WTC11 (cell line): ENCODE measurements around the gene KCNJ6. TPM values are rescaled to one million over a fixed set of nuclear protein-coding genes. Genes with fewer than 3 reads are reported as not detected.
"Not testable (repeated sequence)": the region's sequence is repeated elsewhere in the genome, so short reads cannot be mapped to it uniquely, and the experiment has no call there.

Experiments used
- ATAC-seq: fragments of 200-7000 bp; cut with Tn5 transposase; 2 replicates; pipeline ENCODE4 v1.10.0; 2021; ENCODE audit warnings: mild to moderate bottlenecking, moderate library complexity
- CTCF ChIA-PET: fragments of 300-600 bp; sonication (Branson Sonifier 250); formaldehyde crosslinking; loops from one replicate; lab custom pipeline; 2021; ENCODE audit warnings: antibody characterized with exemption; lab: Charles Lee
- POLR2A ChIA-PET: fragments of 350-600 bp; sonication (Branson Sonifier 250); formaldehyde crosslinking; loops from one replicate; lab custom pipeline; 2021; ENCODE audit warnings: antibody characterized with exemption; lab: Charles Lee
- DNase-seq: peaks from one replicate; pipeline ENCODE4 v3.0.0; 2021; ENCODE audit warnings: low spot score
- H3K27ac Mint-ChIP-seq: 2 replicates; pipeline ENCODE4 v1.8.0; 2021; ENCODE audit warnings: mixed read lengths
- H3K27me3 Mint-ChIP-seq: 2 replicates; pipeline ENCODE4 v1.8.0; 2021; ENCODE audit warnings: low read depth, mild to moderate bottlenecking, moderate library complexity, mixed read lengths
- H3K36me3 Mint-ChIP-seq: 2 replicates; pipeline ENCODE4 v1.8.0; 2021; ENCODE audit warnings: mixed read lengths
- H3K4me1 Mint-ChIP-seq: 2 replicates; pipeline ENCODE4 v1.8.0; 2022; ENCODE audit warnings: mixed read lengths
- H3K4me3 Mint-ChIP-seq: 2 replicates; pipeline ENCODE4 v1.8.0; 2021; ENCODE audit warnings: mild to moderate bottlenecking, moderate library complexity, mixed read lengths
- H3K9me3 Mint-ChIP-seq: 2 replicates; pipeline ENCODE4 v1.8.0; 2021; ENCODE audit warnings: mixed read lengths
- CBFB ChIP-seq: sonication (generic); formaldehyde crosslinking; IDR thresholded peaks from 2 replicates; pipeline ENCODE4 v1.8.1; 2022; ENCODE audit warnings: mild to moderate bottlenecking, low read depth, missing genetic modification reagents
- FOXP4 ChIP-seq: sonication (generic); formaldehyde crosslinking; IDR thresholded peaks from 2 replicates; pipeline ENCODE4 v1.8.0; 2022; ENCODE audit warnings: mild to moderate bottlenecking, missing genetic modification reagents
- JAZF1 ChIP-seq: fragments of 250-450 bp; sonication (Bioruptor Pico); IDR thresholded peaks from 2 replicates; pipeline ENCODE4 v1.9.0; 2021; ENCODE audit warnings: moderate library complexity, mild to moderate bottlenecking, inconsistent platforms
- NFYB ChIP-seq: sonication (generic); formaldehyde crosslinking; conservative IDR thresholded peaks from 2 replicates; pipeline ENCODE4 v1.8.0; 2022; ENCODE audit warnings: low read depth, missing genetic modification reagents
- NR1H2 ChIP-seq: sonication (generic); formaldehyde crosslinking; IDR thresholded peaks from 2 replicates; pipeline ENCODE4 v1.9.0; 2021; ENCODE audit warnings: mild to moderate bottlenecking, moderate library complexity, missing genetic modification reagents
- NR3C1 ChIP-seq: sonication (generic); formaldehyde crosslinking; conservative IDR thresholded peaks from 2 replicates; pipeline ENCODE4 v1.8.1; 2023; ENCODE audit warnings: low read depth, mild to moderate bottlenecking, missing genetic modification reagents
- RORB ChIP-seq: fragments of 250-450 bp; sonication (Bioruptor Pico); IDR thresholded peaks from 2 replicates; pipeline ENCODE4 v1.9.0; 2021; ENCODE audit warnings: mild to moderate bottlenecking
- ZBTB21 ChIP-seq: sonication (generic); formaldehyde crosslinking; IDR thresholded peaks from 2 replicates; pipeline ENCODE4 v1.8.1; 2023; ENCODE audit warnings: mild to moderate bottlenecking, missing genetic modification reagents, borderline replicate concordance
- ZNF219 ChIP-seq: sonication (generic); formaldehyde crosslinking; IDR thresholded peaks from 2 replicates; pipeline ENCODE4 v1.8.0; 2023; ENCODE audit warnings: missing genetic modification reagents, mild to moderate bottlenecking, borderline replicate concordance
- ZNF671 ChIP-seq: fragments of 250-450 bp; sonication (Bioruptor Pico); IDR thresholded peaks from 2 replicates; pipeline ENCODE4 v1.8.0; 2021; ENCODE audit warnings: mild to moderate bottlenecking
- total RNA-seq: library from RNA; stranded (reverse); gene quantifications from 3 replicates; pipeline ENCODE4 v1.2.3, GENCODE V29; 2021
- TF ChIP-seq, protein P1 (sequence below): sonication (generic); formaldehyde crosslinking; IDR thresholded peaks from 2 replicates; pipeline ENCODE4 v1.8.1; 2023; ENCODE audit warnings: mild to moderate bottlenecking, missing genetic modification reagents, borderline replicate concordance
- TF ChIP-seq, protein P2 (sequence below): sonication (generic); formaldehyde crosslinking; conservative IDR thresholded peaks from 2 replicates; pipeline ENCODE4 v1.8.1; 2022; ENCODE audit warnings: mild to moderate bottlenecking, missing genetic modification reagents

The KCNJ6 gene
- total RNA-seq, 1 experiment from 2014 or later: 0.35 TPM

DNA sequence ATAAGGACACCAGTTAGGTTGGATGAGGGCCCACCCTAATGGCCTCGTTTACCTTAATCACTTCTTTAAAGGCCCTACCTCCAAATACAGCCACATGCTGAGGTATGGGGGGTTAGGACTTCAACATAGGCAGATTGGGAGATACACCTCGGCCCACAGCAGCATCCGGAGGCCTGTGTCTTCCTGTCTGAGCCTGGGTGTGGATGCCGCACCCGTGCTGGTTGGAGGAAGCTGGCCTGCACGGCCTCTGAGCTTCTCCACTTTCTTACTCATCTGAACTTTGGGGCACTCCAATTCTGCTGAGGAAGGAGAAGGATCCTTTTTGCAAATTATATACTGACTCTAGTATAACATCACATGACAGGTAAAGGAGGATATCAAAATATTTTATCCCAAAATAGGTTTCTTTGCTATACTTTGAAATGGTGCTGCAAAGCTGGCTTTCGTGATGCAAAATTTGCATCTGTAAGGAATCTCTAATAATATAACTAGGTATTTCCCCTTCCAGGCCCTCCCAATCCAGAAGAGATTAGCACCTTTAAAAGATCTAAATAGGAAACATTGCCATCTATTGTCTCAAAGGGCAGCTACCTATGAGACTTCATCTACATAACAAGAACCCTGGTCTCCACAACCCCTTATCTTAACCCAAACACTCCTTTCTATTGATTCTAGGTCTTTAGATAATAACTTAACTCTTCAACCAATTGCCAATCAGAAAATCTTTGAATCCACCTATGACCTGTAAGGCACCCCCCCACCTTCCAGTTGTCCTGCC, 247.6 kb downstream of the KCNJ6 start (continued):
- TF ChIP-seq, protein P1, sequence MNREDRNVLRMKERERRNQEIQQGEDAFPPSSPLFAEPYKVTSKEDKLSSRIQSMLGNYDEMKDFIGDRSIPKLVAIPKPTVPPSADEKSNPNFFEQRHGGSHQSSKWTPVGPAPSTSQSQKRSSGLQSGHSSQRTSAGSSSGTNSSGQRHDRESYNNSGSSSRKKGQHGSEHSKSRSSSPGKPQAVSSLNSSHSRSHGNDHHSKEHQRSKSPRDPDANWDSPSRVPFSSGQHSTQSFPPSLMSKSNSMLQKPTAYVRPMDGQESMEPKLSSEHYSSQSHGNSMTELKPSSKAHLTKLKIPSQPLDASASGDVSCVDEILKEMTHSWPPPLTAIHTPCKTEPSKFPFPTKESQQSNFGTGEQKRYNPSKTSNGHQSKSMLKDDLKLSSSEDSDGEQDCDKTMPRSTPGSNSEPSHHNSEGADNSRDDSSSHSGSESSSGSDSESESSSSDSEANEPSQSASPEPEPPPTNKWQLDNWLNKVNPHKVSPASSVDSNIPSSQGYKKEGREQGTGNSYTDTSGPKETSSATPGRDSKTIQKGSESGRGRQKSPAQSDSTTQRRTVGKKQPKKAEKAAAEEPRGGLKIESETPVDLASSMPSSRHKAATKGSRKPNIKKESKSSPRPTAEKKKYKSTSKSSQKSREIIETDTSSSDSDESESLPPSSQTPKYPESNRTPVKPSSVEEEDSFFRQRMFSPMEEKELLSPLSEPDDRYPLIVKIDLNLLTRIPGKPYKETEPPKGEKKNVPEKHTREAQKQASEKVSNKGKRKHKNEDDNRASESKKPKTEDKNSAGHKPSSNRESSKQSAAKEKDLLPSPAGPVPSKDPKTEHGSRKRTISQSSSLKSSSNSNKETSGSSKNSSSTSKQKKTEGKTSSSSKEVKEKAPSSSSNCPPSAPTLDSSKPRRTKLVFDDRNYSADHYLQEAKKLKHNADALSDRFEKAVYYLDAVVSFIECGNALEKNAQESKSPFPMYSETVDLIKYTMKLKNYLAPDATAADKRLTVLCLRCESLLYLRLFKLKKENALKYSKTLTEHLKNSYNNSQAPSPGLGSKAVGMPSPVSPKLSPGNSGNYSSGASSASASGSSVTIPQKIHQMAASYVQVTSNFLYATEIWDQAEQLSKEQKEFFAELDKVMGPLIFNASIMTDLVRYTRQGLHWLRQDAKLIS (CRISPR knock-in tag): no peak
- no peak for TF ChIP-seq NFYB (CRISPR knock-in tag)
- TF ChIP-seq, all 79 proteins: peak for 0

DNA sequence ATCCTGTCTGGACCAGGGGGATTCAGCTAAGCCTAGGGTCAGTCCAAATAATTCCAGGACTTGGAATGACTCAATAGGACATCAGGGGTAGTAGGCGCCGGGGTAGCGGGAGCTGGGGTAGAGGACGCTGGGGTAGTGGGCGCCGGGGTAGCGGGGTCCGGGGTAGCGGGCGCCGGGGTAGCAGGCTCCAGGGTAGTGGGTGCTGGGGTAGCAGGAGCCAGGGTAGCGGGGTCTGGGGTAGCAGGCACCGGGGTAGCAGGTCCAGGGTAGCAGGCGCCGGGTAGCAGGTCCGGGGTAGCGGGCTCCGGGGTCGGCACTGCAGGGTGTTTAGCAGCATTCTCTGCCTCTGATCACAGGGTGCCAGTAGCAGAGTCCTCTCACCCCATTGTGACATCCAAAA, 248.9 kb downstream of the KCNJ6 start:
- peaks cover 33% of the 10 kb centered on the region for H3K36me3 Mint-ChIP-seq

DNA sequence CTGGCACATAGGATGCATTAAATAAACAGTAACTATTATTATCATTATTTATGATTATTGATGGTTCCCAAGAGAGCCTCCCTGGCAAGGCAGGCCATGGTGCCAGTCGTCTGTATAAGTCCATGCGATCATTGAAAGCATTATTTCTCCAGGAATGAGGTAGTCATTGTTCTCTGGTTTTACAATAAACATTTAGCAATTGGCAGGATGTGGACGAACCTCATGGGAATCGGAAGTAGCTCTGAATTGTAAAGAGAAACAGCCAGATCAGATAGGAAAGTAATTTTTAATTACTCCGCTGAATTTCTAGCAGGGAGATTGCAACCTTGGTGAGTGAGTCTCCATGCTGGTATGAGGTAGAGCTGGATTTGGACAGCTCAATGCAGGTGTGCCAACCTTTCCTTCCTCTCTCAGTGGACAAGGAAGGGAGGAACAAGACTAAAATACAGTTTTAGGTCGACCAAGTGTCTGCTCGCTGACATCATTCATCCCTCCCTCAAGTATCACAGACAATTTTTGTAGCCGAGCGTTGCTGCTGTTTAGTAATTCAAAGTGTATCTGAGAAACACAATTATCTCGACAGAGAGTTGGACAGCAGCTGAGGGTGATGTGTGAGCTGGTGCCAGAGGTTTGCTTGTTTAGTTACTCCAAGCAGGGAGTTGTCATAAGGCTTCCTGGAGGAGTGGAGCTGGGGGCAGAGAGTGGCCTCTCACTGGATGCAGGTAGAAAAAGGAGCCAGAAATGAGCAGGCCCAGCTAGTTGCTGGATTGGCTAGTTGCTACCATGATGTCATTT, 250.8 kb downstream of the KCNJ6 start:
- peaks cover 40% of the 10 kb centered on the region for H3K9me3 Mint-ChIP-seq
- H3K27me3 Mint-ChIP-seq: peaks cover 5% of the 10 kb centered on the region
- peaks cover 36% of the 10 kb centered on the region for H3K36me3 Mint-ChIP-seq
- no peak for DNase-seq
- H3K27ac Mint-ChIP-seq: no peak overlapping the region
- no peak overlapping the region for H3K4me3 Mint-ChIP-seq
- TF ChIP-seq ZBTB21 (CRISPR knock-in tag) (no peak), ZNF671 (no peak), ZNF219 (CRISPR knock-in tag) (no peak), RORB (CRISPR knock-in tag) (no peak), JAZF1 (no peak), NR1H2 (CRISPR knock-in tag) (no peak)
- TF ChIP-seq, protein P2, sequence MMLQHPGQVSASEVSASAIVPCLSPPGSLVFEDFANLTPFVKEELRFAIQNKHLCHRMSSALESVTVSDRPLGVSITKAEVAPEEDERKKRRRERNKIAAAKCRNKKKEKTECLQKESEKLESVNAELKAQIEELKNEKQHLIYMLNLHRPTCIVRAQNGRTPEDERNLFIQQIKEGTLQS (CRISPR knock-in tag): no peak
- no peak for ATAC-seq
- peaks cover 27% of the 10 kb centered on the region for H3K4me1 Mint-ChIP-seq
- POLR2A ChIA-PET: no interaction called here
- CTCF ChIA-PET: no interaction called here

More for the DNA sequence above, 248.9 kb downstream of the KCNJ6 start:
- Mint-ChIP-seq H3K27me3 (peaks cover 10% of the 10 kb centered on the region), H3K4me1 (peaks cover 41% of the 10 kb centered on the region), H3K4me3 (no peak overlapping the region), H3K9me3 (peaks cover 37% of the 10 kb centered on the region), H3K27ac (no peak overlapping the region)
- DNase-seq: no peak
- ChIA-PET POLR2A (no interaction called here), CTCF (no interaction called here)
- TF ChIP-seq CBFB (no peak), NR3C1 (CRISPR knock-in tag) (no peak), FOXP4 (CRISPR knock-in tag) (no peak)
- no peak for ATAC-seq

DNA sequence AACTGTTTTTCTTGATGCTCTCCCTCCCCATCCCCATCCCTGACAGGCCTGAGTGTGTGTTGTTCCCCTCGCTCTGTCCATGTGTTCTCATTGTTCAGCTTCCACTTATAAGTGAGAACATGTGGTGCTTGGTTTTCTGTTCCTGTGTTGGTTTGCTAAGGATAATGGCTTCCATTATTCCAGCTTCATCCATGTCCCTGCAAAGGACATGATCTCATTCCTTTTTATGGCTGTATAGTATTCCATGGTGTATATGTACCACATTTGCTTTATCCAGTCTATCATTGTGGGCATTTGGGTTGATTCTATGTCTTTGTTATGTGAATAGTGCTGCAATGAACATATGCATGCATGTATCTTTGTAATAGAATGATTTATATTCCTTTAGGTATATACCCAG, 254.0 kb downstream of the KCNJ6 start:
- H3K4me1 Mint-ChIP-seq, H3K27ac Mint-ChIP-seq, H3K27me3 Mint-ChIP-seq, CTCF ChIA-PET, ATAC-seq, H3K4me3 Mint-ChIP-seq, DNase-seq, POLR2A ChIA-PET: not testable (repeated sequence)
- Mint-ChIP-seq H3K9me3 (peaks cover 37% of the 10 kb centered on the region), H3K36me3 (peaks cover 36% of the 10 kb centered on the region)
